KMS-11 (cell line): ENCODE data around the gene CCDC92.

Experiments
- H2AFZ ChIP-seq: fragments of 200-600 bp; sonication (generic); 2 replicates; pipeline ENCODE4 v1.6.1; 2016; ENCODE audit warnings: antibody characterized with exemption, mixed run types, low read depth
- H3K27ac ChIP-seq: fragments of 200-600 bp; sonication (generic); 2 replicates; pipeline ENCODE4 v1.6.1; 2016; ENCODE audit warnings: mild to moderate bottlenecking, mixed run types
- H3K27me3 ChIP-seq: fragments of 200-600 bp; sonication (generic); 2 replicates; pipeline ENCODE4 v1.6.1; 2017; ENCODE audit warnings: mild to moderate bottlenecking, low read depth, mixed run types, moderate library complexity; ENCODE audit not compliant: insufficient read depth
- H3K36me3 ChIP-seq: fragments of 200-600 bp; sonication (generic); 2 replicates; pipeline ENCODE4 v1.6.1; 2017; ENCODE audit warnings: mild to moderate bottlenecking, mixed run types; ENCODE audit not compliant: insufficient read depth
- H3K4me1 ChIP-seq: fragments of 200-600 bp; sonication (generic); 2 replicates; pipeline ENCODE4 v1.6.1; 2016; ENCODE audit warnings: mild to moderate bottlenecking, low read depth, mixed run types; ENCODE audit not compliant: poor library complexity, severe bottlenecking
- H3K4me2 ChIP-seq: fragments of 200-600 bp; sonication (generic); 2 replicates; pipeline ENCODE4 v1.7.0; 2016; ENCODE audit warnings: mild to moderate bottlenecking, mixed run types
- H3K4me3 ChIP-seq: fragments of 200-600 bp; sonication (generic); IDR thresholded peaks from 2 replicates; pipeline ENCODE4 v1.6.1; 2017; ENCODE audit warnings: low read depth, low read length, mixed read lengths; ENCODE audit not compliant: insufficient read depth
- H3K79me2 ChIP-seq: fragments of 200-600 bp; sonication (generic); 2 replicates; pipeline ENCODE4 v1.6.1; 2016; ENCODE audit warnings: low read depth, mixed run types; ENCODE audit not compliant: insufficient read depth
- H3K9ac ChIP-seq: fragments of 200-600 bp; sonication (generic); 2 replicates; pipeline ENCODE4 v1.6.1; 2016; ENCODE audit warnings: mild to moderate bottlenecking, mixed run types
- H4K20me1 ChIP-seq: fragments of 200-600 bp; sonication (generic); 2 replicates; pipeline ENCODE4 v1.6.1; 2016; ENCODE audit warnings: mild to moderate bottlenecking, mixed run types; ENCODE audit not compliant: insufficient read depth
- TF ChIP-seq, protein P1 (sequence below): fragments of 200-600 bp; sonication (generic); conservative IDR thresholded peaks from 2 replicates; pipeline ENCODE4 v1.6.1; 2017; ENCODE audit warnings: low read depth, mild to moderate bottlenecking, antibody characterized with exemption, low read length, moderate library complexity, mixed read lengths

Gene CCDC92

DNA sequence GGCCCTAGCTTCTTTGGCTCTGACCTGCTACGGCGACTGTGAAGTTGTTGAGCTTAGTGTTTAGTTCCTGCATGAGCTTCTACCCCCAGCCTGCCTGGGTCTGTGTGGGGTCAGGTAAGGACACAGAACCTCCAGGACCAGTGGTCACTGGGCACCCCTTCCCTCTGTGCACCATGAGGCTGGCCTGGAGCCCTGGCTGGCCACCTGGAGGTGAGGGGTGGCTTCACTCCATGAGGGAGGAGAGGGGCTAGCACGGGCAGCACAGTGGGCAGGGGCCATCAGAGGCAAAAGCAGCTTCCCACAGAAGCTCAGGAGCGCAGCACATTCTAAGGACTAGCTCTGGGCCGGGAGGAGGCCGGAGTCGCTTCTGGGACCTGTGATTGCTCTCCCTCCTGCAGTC is 36.7 kb downstream of the CCDC92 start:
- Histone ChIP-seq H3K79me2 (no peaks in the 10 kb centered on the region), H3K36me3 (no peaks in the 10 kb centered on the region), H3K4me2 (no peak overlapping the region), H3K27ac (no peak overlapping the region), H3K4me1 (peaks cover 7% of the 10 kb centered on the region), H3K27me3 (no peaks in the 10 kb centered on the region), H2AFZ (no peak overlapping the region), H4K20me1 (no peaks in the 10 kb centered on the region), H3K9ac (no peak overlapping the region), H3K4me3 (no peak overlapping the region)
- TF ChIP-seq, protein P1, sequence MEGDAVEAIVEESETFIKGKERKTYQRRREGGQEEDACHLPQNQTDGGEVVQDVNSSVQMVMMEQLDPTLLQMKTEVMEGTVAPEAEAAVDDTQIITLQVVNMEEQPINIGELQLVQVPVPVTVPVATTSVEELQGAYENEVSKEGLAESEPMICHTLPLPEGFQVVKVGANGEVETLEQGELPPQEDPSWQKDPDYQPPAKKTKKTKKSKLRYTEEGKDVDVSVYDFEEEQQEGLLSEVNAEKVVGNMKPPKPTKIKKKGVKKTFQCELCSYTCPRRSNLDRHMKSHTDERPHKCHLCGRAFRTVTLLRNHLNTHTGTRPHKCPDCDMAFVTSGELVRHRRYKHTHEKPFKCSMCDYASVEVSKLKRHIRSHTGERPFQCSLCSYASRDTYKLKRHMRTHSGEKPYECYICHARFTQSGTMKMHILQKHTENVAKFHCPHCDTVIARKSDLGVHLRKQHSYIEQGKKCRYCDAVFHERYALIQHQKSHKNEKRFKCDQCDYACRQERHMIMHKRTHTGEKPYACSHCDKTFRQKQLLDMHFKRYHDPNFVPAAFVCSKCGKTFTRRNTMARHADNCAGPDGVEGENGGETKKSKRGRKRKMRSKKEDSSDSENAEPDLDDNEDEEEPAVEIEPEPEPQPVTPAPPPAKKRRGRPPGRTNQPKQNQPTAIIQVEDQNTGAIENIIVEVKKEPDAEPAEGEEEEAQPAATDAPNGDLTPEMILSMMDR = no peak

DNA sequence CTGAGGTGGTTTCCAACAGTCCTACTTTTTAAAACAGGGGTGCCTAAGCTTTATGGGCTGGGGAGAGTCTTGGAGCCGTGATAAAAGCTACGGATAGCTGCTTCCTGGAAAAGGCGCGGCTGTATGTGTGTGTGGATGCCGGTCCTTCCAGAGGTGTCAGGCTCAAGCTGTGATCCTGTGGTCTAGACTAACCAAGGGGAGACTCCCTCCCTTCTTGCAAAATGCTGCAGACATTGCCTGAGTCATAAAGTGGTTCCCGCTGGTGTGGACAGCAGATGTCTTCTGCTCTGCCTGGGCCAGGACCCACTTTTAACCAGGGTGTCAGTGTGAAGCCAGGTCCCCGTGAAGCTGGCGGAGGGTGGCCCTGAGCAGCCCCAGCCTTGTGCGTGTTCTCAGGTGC is 37.8 kb downstream of the CCDC92 start:
- no peaks in the 10 kb centered on the region for H3K79me2 ChIP-seq
- no peak overlapping the region for H3K9ac ChIP-seq
- no peaks in the 10 kb centered on the region for H3K36me3 ChIP-seq
- H3K4me1 ChIP-seq = peaks cover 8% of the 10 kb centered on the region
- H3K4me2 ChIP-seq = no peak overlapping the region
- no peak overlapping the region for H2AFZ ChIP-seq
- H3K27ac ChIP-seq = no peak overlapping the region
- TF ChIP-seq, protein P1 = no peak
- H3K27me3 ChIP-seq = no peaks in the 10 kb centered on the region
- no peaks in the 10 kb centered on the region for H4K20me1 ChIP-seq
- no peak overlapping the region for H3K4me3 ChIP-seq

DNA sequence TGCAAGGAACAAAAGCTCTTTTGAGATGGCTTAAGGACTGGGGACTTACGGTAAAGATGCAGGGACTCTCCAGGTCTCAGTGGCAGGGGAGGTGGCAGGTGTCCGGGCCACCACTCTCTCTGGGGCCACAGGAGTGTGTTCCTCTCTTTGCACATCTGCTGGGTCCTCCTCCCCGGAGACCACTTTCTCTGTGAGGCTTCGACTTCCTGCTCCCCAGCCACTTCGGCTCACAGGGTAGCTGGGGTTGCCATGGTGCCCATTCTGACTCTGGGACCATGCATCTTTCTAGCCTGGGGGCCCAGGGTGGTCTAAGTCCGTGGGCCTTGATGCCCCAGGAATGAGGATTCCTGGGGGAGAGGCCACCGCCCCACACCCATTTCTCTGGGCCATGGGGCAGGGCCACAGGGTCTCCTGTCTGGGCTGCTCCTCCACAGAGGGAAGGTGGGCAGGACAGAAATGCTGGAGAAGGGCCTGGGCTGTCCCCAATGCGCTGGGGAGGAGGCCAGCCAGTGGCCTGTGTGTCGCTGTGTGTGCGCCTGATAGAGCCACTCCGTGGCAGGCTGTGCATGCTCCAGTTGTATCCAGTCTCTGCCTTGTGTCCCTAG is 38.5 kb downstream of the CCDC92 start:
- no peak overlapping the region for H3K4me2 ChIP-seq
- H3K27ac ChIP-seq = no peak overlapping the region
- TF ChIP-seq, protein P1 = no peak
- H3K4me3 ChIP-seq = no peak overlapping the region
- H3K27me3 ChIP-seq = no peaks in the 10 kb centered on the region
- H3K36me3 ChIP-seq = no peaks in the 10 kb centered on the region
- H4K20me1 ChIP-seq = no peaks in the 10 kb centered on the region
- no peak overlapping the region for H3K9ac ChIP-seq
- no peak overlapping the region for H2AFZ ChIP-seq
- H3K4me1 ChIP-seq = peaks cover 15% of the 10 kb centered on the region
- H3K79me2 ChIP-seq = no peaks in the 10 kb centered on the region

DNA sequence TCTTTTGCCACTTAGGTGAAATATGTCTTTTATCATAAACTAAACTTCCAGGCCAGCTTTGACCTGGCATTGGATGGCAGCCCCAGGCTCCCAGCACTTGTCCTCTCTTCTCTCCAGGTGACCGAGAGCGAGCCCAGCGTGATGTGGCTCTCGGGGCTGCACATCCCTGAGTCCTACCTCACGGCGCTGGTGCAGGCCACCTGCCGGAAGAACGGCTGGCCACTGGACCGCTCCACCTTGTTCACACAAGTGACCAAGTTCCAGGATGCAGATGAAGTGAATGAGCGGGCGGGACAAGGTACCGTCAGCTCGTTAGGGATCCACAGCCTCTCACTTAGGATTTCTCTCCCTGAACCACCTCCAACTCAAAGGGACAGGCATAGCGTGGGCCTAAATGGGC is 39.4 kb downstream of the CCDC92 start:
- Histone ChIP-seq H3K36me3 (no peaks in the 10 kb centered on the region), H3K27ac (no peak overlapping the region), H3K9ac (no peak overlapping the region), H3K27me3 (no peaks in the 10 kb centered on the region), H2AFZ (no peak overlapping the region), H3K4me1 (peaks cover 23% of the 10 kb centered on the region), H3K4me2 (no peak overlapping the region), H3K4me3 (no peak overlapping the region), H3K79me2 (no peaks in the 10 kb centered on the region), H4K20me1 (no peaks in the 10 kb centered on the region)
- TF ChIP-seq, protein P1 = no peak
